HCT116 (cell line): ENCODE results near the gene VGLL2. TPM values are rescaled to one million over a fixed set of nuclear protein-coding genes. Genes with fewer than 3 reads are reported as not detected.

ENCODE experiments used
- ATAC-seq: fragments of 200-7000 bp; cut with Tn5 transposase; 2 replicates; pipeline ENCODE4 v1.9.1; 2020; ENCODE audit warnings: mild to moderate bottlenecking, moderate library complexity
- BruUV-seq: library from RNA; stranded (reverse); fragments of 400-500 nt; replicated peaks from 2 replicates; lab custom pipeline; 2021; lab: Mats Ljungman, UMichigan
- CTCF ChIA-PET: fragments of 300-600 bp; sonication (Branson Sonifier 250); formaldehyde crosslinking; loops from one replicate; lab custom pipeline; 2021; ENCODE audit warnings: antibody characterized with exemption; lab: Charles Lee
- POLR2A ChIA-PET: fragments of 300-600, 350-600 bp; sonication (Branson Sonifier 250); formaldehyde crosslinking; loops from one replicate; lab custom pipeline; 2021; ENCODE audit warnings: antibody characterized with exemption; lab: Charles Lee
- RAD21 ChIA-PET, 2 experiments: fragments of 300-600 bp; sonication (Branson Sonifier 250); formaldehyde crosslinking; loops; one replicate each; lab custom pipeline; 2023; ENCODE audit warnings: low total read pairs in 2 of 2; ENCODE audit not compliant: uncharacterized antibody in 2 of 2, unreplicated experiment in 2 of 2, low non-redundant PET in 1 of 2; lab: Charles Lee
- DNase-seq: peaks from one replicate; pipeline ENCODE4 v3.0.0-alpha.2; 2010; ENCODE audit warnings: low read depth, low spot score
- H2AFZ ChIP-seq: fragments of 200-600 bp; shearing (Covaris generic), sonication (generic); 2 replicates; pipeline ENCODE4 v1.6.1; 2017; ENCODE audit warnings: low read depth, mixed run types, mixed read lengths, antibody characterized with exemption, low read length; ENCODE audit not compliant: poor library complexity, severe bottlenecking
- H3K27ac ChIP-seq: 2 replicates; pipeline ENCODE4 v1.5.1; 2012; ENCODE audit warnings: low read depth, low read length
- H3K27me3 ChIP-seq: fragments of 200-600 bp; sonication (generic); 2 replicates; pipeline ENCODE4 v1.6.1; 2016; ENCODE audit warnings: mixed run types, low read length, mixed read lengths; ENCODE audit not compliant: insufficient read depth
- H3K36me3 ChIP-seq, 2 experiments: fragments of 200-500 bp in 1 of 2; fragments of 200-600 bp in 1 of 2; sonication (Bioruptor generic) in 1 of 2; sonication (generic) in 1 of 2; 2 replicates each; pipeline versions ENCODE4 v1.5.1 to v1.6.1; 2014 to 2016; ENCODE audit warnings: low read length in 2 of 2, inconsistent platforms in 1 of 2, mixed read lengths in 1 of 2, mixed run types in 1 of 2; ENCODE audit not compliant: insufficient read depth in 2 of 2, control insufficient read depth in 1 of 2
- H3K4me1 ChIP-seq, 2 experiments: fragments of 200-600 bp in 1 of 2; sonication (generic) in 1 of 2; 2 replicates each; pipeline versions ENCODE4 v1.5.1 to v1.6.1; 2012 to 2017; ENCODE audit warnings: low read length in 2 of 2, inconsistent platforms in 1 of 2, mild to moderate bottlenecking in 1 of 2, mixed read lengths in 1 of 2, mixed run types in 1 of 2, moderate library complexity in 1 of 2; ENCODE audit not compliant: insufficient read depth in 2 of 2, control insufficient read depth in 1 of 2
- H3K4me2 ChIP-seq: fragments of 200-600 bp; sonication (generic); 2 replicates; pipeline ENCODE4 v1.6.1; 2017; ENCODE audit warnings: mixed run types, low read length, mixed read lengths
- H3K4me3 ChIP-seq, 2 experiments: fragments of 200-600 bp in 1 of 2; sonication (generic) in 1 of 2; replicated peaks in 1 of 2; 2 replicates each; pipeline ENCODE4 v1.5.1; 2011 to 2016; ENCODE audit warnings: low read length in 2 of 2, control low read depth in 1 of 2, low read depth in 1 of 2, mild to moderate bottlenecking in 1 of 2, mixed read lengths in 1 of 2, mixed run types in 1 of 2
- H3K79me2 ChIP-seq: fragments of 200-600 bp; sonication (generic); 2 replicates; pipeline ENCODE4 v1.6.1; 2017; ENCODE audit warnings: mild to moderate bottlenecking, mixed run types, low read length, moderate library complexity, mixed read lengths; ENCODE audit not compliant: insufficient read depth
- H3K9ac ChIP-seq: fragments of 200-600 bp; sonication (generic); 2 replicates; pipeline ENCODE4 v1.6.1; 2016; ENCODE audit warnings: low read length, mixed read lengths
- H3K9me2 ChIP-seq: fragments of 200-600 bp; sonication (generic), shearing (Covaris generic); 2 replicates; pipeline ENCODE4 v1.6.1; 2017; ENCODE audit warnings: mixed run types, mild to moderate bottlenecking, moderate library complexity; ENCODE audit not compliant: insufficient read depth
- H3K9me3 ChIP-seq, 2 experiments: fragments of 200-500 bp in 1 of 2; fragments of 200-600 bp in 1 of 2; sonication (Bioruptor generic) in 1 of 2; sonication (generic) in 1 of 2; 2 replicates each; pipeline ENCODE4 v1.6.1; 2014 to 2017; ENCODE audit warnings: low read length in 2 of 2, mixed read lengths in 2 of 2, inconsistent platforms in 1 of 2, low read depth in 1 of 2, mild to moderate bottlenecking in 1 of 2, mixed run types in 1 of 2, moderate library complexity in 1 of 2; ENCODE audit not compliant: control insufficient read depth in 1 of 2, insufficient read depth in 1 of 2
- H4K20me1 ChIP-seq: fragments of 200-600 bp; sonication (generic), shearing (Covaris generic); 2 replicates; pipeline ENCODE4 v1.6.1; 2017; ENCODE audit warnings: mixed run types, mild to moderate bottlenecking, moderate library complexity; ENCODE audit not compliant: insufficient read depth
- ATF3 ChIP-seq: IDR thresholded peaks from 2 replicates; pipeline ENCODE4 v1.6.1; 2012
- CBX3 ChIP-seq: IDR thresholded peaks from 2 replicates; pipeline ENCODE4 v1.6.1; 2012; ENCODE audit warnings: low read depth
- CTCF ChIP-seq, 3 experiments: fragments of 200-600 bp in 1 of 3; sonication (generic) in 1 of 3; IDR thresholded peaks in 2 of 3; conservative IDR thresholded peaks in 1 of 3; 2 replicates each; pipeline ENCODE4 v1.5.1; 2012 to 2017; ENCODE audit warnings: low read depth in 2 of 3, low read length in 2 of 3, antibody characterized with exemption in 1 of 3, borderline replicate concordance in 1 of 3, control low read depth in 1 of 3, mild to moderate bottlenecking in 1 of 3, mixed read lengths in 1 of 3, mixed run types in 1 of 3, moderate library complexity in 1 of 3; ENCODE audit not compliant: insufficient read depth in 1 of 3
- EGR1 ChIP-seq: IDR thresholded peaks from 2 replicates; pipeline ENCODE4 v1.6.1; 2012; ENCODE audit warnings: low read depth
- EZH2 ChIP-seq: fragments of 200-600 bp; sonication (generic); IDR thresholded peaks from 2 replicates; pipeline ENCODE4 v1.6.1; 2017; ENCODE audit warnings: antibody characterized with exemption, mixed run types
- FOSL1 ChIP-seq: IDR thresholded peaks from 2 replicates; pipeline ENCODE4 v1.6.1; 2012; ENCODE audit warnings: low read depth
- JUND ChIP-seq: IDR thresholded peaks from 2 replicates; pipeline ENCODE4 v1.6.1; 2012
- MAX ChIP-seq: IDR thresholded peaks from 2 replicates; pipeline ENCODE4 v1.6.1; 2012
- POLR2A ChIP-seq: IDR thresholded peaks from 2 replicates; pipeline ENCODE4 v1.7.0; 2011; ENCODE audit warnings: borderline replicate concordance; ENCODE audit not compliant: insufficient read depth, insufficient read length; ENCODE audit errors: extremely low read depth
- POLR2AphosphoS5 ChIP-seq: IDR thresholded peaks from 2 replicates; pipeline ENCODE4 v1.6.1; 2011; ENCODE audit warnings: mild to moderate bottlenecking, low read depth, low read length, moderate library complexity
- SIN3A ChIP-seq: IDR thresholded peaks from 2 replicates; pipeline ENCODE4 v1.6.1; 2012; ENCODE audit warnings: low read depth
- SRF ChIP-seq: IDR thresholded peaks from 2 replicates; pipeline ENCODE4 v1.6.1; 2012; ENCODE audit warnings: low read depth
- YY1 ChIP-seq: IDR thresholded peaks from 2 replicates; pipeline ENCODE4 v1.6.1; 2011; ENCODE audit warnings: low read length, low read depth, moderate library complexity, mild to moderate bottlenecking; ENCODE audit not compliant: insufficient replicate concordance; ENCODE audit errors: extremely low read depth
- ZBTB33 ChIP-seq: IDR thresholded peaks from 2 replicates; pipeline ENCODE4 v1.6.1; 2011; ENCODE audit warnings: mild to moderate bottlenecking, low read length, moderate library complexity; ENCODE audit not compliant: insufficient replicate concordance; ENCODE audit errors: extremely low read depth
- ZNF274 ChIP-seq: fragments of 200-500 bp; sonication (Bioruptor generic); IDR thresholded peaks from 2 replicates; pipeline ENCODE4 v1.6.1; 2014; ENCODE audit warnings: mild to moderate bottlenecking, low read depth, low read length, inconsistent platforms
- intact Hi-C: fragments of 100-400 bp; cut with micrococcal nuclease; formaldehyde crosslinking; loops from 2 replicates; pipeline ENCODE4 v1.10.0; 2022
- total RNA-seq: library from RNA; stranded (reverse); gene quantifications from one replicate; pipeline ENCODE4 v1.2.1, GENCODE V29; 2021; ENCODE audit not compliant: unreplicated experiment

VGLL2 gene
- total RNA-seq, 1 experiment from 2014 or later: not detected

GRCh38 chr6:117276778-117277316 lies 11.5 kb downstream of the VGLL2 start:
- Histone ChIP-seq H3K27ac (no peak overlapping the region), H2AFZ (no peak overlapping the region), H3K4me3 (no peak overlapping the region), H3K79me2 (no peaks in the 10 kb centered on the region), H3K9me2 (no peaks in the 10 kb centered on the region), H3K9ac (no peak overlapping the region), H4K20me1 (no peaks in the 10 kb centered on the region)
- BruUV-seq: no TSS peak
- RAD21 ChIA-PET: no interaction called here
- TF ChIP-seq POLR2AphosphoS5 (no peak), ZBTB33 (no peak), CBX3 (no peak), JUND (no peak), CTCF (IDR thresholded peaks at IDR 0.05 in 2 of 3, conservative IDR thresholded peaks at IDR 0.05 in 1 of 3; ENCODE audit: borderline replicate concordance in 1 of 3, insufficient read depth in 1 of 3, low read depth in 2 of 3, low read length in 2 of 3) (no peak), YY1 (no peak), FOSL1 (no peak), SRF (no peak), EZH2 (no peak), POLR2A (no peak), EGR1 (no peak), SIN3A (no peak), ATF3 (no peak), ZNF274 (no peak), MAX (no peak)
- TF ChIP-seq, all 23 proteins: peak for 0
- Histone ChIP-seq H3K4me2 (no peak overlapping the region), H3K4me1 (no peaks in the 10 kb centered on the region), H3K9me3 (no peaks in the 10 kb centered on the region), H3K27me3 (0 out of 2 replicates have a peak, but pooled peaks cover 3% of the 10 kb centered on the region), H3K36me3 (no peaks in the 10 kb centered on the region)
- ChIA-PET POLR2A (no interaction called here), CTCF (no interaction called here)
- no peak for ATAC-seq
- DNase-seq: no peak
- intact Hi-C loops: no loop called here
